Measurements from ENCODE around the gene LZTFL1. TPM values are rescaled to one million over a fixed set of nuclear protein-coding genes. Genes with fewer than 3 reads are reported as not detected.
A peak's percentile ranks its signal among the peaks of the same experiment; 100 is the strongest.
"Not testable (repeated sequence)": the region's sequence is repeated elsewhere in the genome, so short reads cannot be mapped to it uniquely, and the experiment has no call there.

The LZTFL1 gene
- total RNA-seq, 2 donors from 2014 or later, result 3.4 to 5.2 TPM

- peaks cover 16% of the 10 kb centered on the region for H3K4me1 Mint-ChIP-seq
- H3K9me3 Mint-ChIP-seq, result peaks cover 5% of the 10 kb centered on the region
- H3K27ac Mint-ChIP-seq, result no peak overlapping the region
- no peak overlapping the region for H3K4me3 Mint-ChIP-seq
- H3K36me3 Mint-ChIP-seq (ENCODE audit: low read depth), result no peaks in the 10 kb centered on the region
- peaks cover 17% of the 10 kb centered on the region for H3K27me3 Mint-ChIP-seq
- ATAC-seq (replicated peaks), result no peak
Observed at GRCh38 chr3:45873036-45873435, 31.1 kb upstream of the LZTFL1 start.

GRCh38 chr3:45872569-45872968 lies 30.6 kb upstream of the LZTFL1 start:
- ATAC-seq (replicated peaks), result no peak
- peaks cover 17% of the 10 kb centered on the region for H3K27me3 Mint-ChIP-seq
- peaks cover 16% of the 10 kb centered on the region for H3K4me1 Mint-ChIP-seq
- H3K9me3 Mint-ChIP-seq, result peaks cover 5% of the 10 kb centered on the region
- H3K36me3 Mint-ChIP-seq (ENCODE audit: low read depth), result no peaks in the 10 kb centered on the region
- H3K27ac Mint-ChIP-seq, result no peak overlapping the region
- H3K4me3 Mint-ChIP-seq, result no peak overlapping the region

- Mint-ChIP-seq H3K27me3 (peaks cover 22% of the 10 kb centered on the region), H3K27ac (no peak overlapping the region), H3K9me3 (peaks cover 5% of the 10 kb centered on the region), H3K4me1 (peaks cover 16% of the 10 kb centered on the region), H3K36me3 (ENCODE audit: low read depth) (no peaks in the 10 kb centered on the region), H3K4me3 (no peak overlapping the region)
- ATAC-seq (replicated peaks), result no peak
Observed at GRCh38 chr3:45871780-45872179, 29.9 kb upstream of the LZTFL1 start.

GRCh38 chr3:45870099-45870498 lies 28.2 kb upstream of the LZTFL1 start:
- H3K27me3 Mint-ChIP-seq, result peaks cover 37% of the 10 kb centered on the region
- H3K4me1 Mint-ChIP-seq, result peaks cover 19% of the 10 kb centered on the region
- peaks cover 5% of the 10 kb centered on the region for H3K9me3 Mint-ChIP-seq
- no peak overlapping the region for H3K27ac Mint-ChIP-seq
- peak overlapping the region; percentile 7 for H3K4me3 Mint-ChIP-seq
- H3K36me3 Mint-ChIP-seq (ENCODE audit: low read depth), result no peaks in the 10 kb centered on the region
- ATAC-seq (replicated peaks), result peak; percentile 93

- H3K36me3 Mint-ChIP-seq (ENCODE audit: low read depth), result no peaks in the 10 kb centered on the region
- peaks cover 5% of the 10 kb centered on the region for H3K9me3 Mint-ChIP-seq
- no peak overlapping the region for H3K4me3 Mint-ChIP-seq
- H3K27me3 Mint-ChIP-seq, result peaks cover 41% of the 10 kb centered on the region
- no peak overlapping the region for H3K27ac Mint-ChIP-seq
- no peak for ATAC-seq (replicated peaks)
- H3K4me1 Mint-ChIP-seq, result peaks cover 23% of the 10 kb centered on the region
Observed at GRCh38 chr3:45869638-45870037, 27.7 kb upstream of the LZTFL1 start.

- no peak for ATAC-seq (replicated peaks)
- H3K4me3 Mint-ChIP-seq, result no peak overlapping the region
- H3K4me1 Mint-ChIP-seq, result peaks cover 24% of the 10 kb centered on the region
- no peaks in the 10 kb centered on the region for H3K36me3 Mint-ChIP-seq (ENCODE audit: low read depth)
- H3K27ac Mint-ChIP-seq, result no peak overlapping the region
- H3K27me3 Mint-ChIP-seq, result peaks cover 38% of the 10 kb centered on the region
- peaks cover 2% of the 10 kb centered on the region for H3K9me3 Mint-ChIP-seq
Observed at GRCh38 chr3:45868650-45869049, 26.7 kb upstream of the LZTFL1 start.

GRCh38 chr3:45868213-45868612 lies 26.3 kb upstream of the LZTFL1 start:
- H3K4me3 Mint-ChIP-seq, result no peak overlapping the region

GRCh38 chr3:45865563-45865962 lies 23.6 kb upstream of the LZTFL1 start:
- Mint-ChIP-seq H3K27ac (no peak overlapping the region), H3K9me3 (peaks cover 9% of the 10 kb centered on the region), H3K36me3 (ENCODE audit: low read depth) (no peaks in the 10 kb centered on the region), H3K4me3 (no peak overlapping the region), H3K27me3 (peaks cover 45% of the 10 kb centered on the region), H3K4me1 (peaks cover 31% of the 10 kb centered on the region)
- no peak for ATAC-seq (replicated peaks)

More at GRCh38 chr3:45868213-45868612, 26.3 kb upstream of the LZTFL1 start:
- peaks cover 24% of the 10 kb centered on the region for H3K4me1 Mint-ChIP-seq
- no peak for ATAC-seq (replicated peaks)
- H3K27me3 Mint-ChIP-seq, result peaks cover 42% of the 10 kb centered on the region
- H3K27ac Mint-ChIP-seq, result no peak overlapping the region
- H3K9me3 Mint-ChIP-seq, result peaks cover 5% of the 10 kb centered on the region
- H3K36me3 Mint-ChIP-seq (ENCODE audit: low read depth), result no peaks in the 10 kb centered on the region

- Mint-ChIP-seq H3K36me3 (ENCODE audit: low read depth) (no peaks in the 10 kb centered on the region), H3K27me3 (peaks cover 49% of the 10 kb centered on the region), H3K4me1 (peaks cover 28% of the 10 kb centered on the region), H3K27ac (no peak overlapping the region), H3K4me3 (peak overlapping the region; percentile 38), H3K9me3 (peaks cover 9% of the 10 kb centered on the region)
- peak; percentile 83 for ATAC-seq (replicated peaks)
Observed at GRCh38 chr3:45864760-45865519, 23.0 kb upstream of the LZTFL1 start.

- Mint-ChIP-seq H3K27me3 (peaks cover 36% of the 10 kb centered on the region), H3K4me3 (peak overlapping the region; percentile 43), H3K9me3 (peaks cover 9% of the 10 kb centered on the region), H3K4me1 (peaks cover 28% of the 10 kb centered on the region), H3K27ac (peak overlapping the region; percentile 26), H3K36me3 (ENCODE audit: low read depth) (no peaks in the 10 kb centered on the region)
- ATAC-seq (replicated peaks), result peak; percentile 76
Observed at GRCh38 chr3:45861043-45861719, 19.3 kb upstream of the LZTFL1 start.

GRCh38 chr3:45860481-45860880 lies 18.6 kb upstream of the LZTFL1 start:
- H3K27ac Mint-ChIP-seq, result no peak overlapping the region

GRCh38 chr3:45858809-45859543 lies 17.1 kb upstream of the LZTFL1 start:
- Mint-ChIP-seq H3K27me3 (peaks cover 26% of the 10 kb centered on the region), H3K27ac (no peak overlapping the region)
- ATAC-seq (replicated peaks), result no peak

More at GRCh38 chr3:45860481-45860880, 18.6 kb upstream of the LZTFL1 start:
- Mint-ChIP-seq H3K9me3 (peaks cover 9% of the 10 kb centered on the region), H3K4me1 (peaks cover 28% of the 10 kb centered on the region), H3K4me3 (peak overlapping the region; percentile 43), H3K27me3 (peaks cover 29% of the 10 kb centered on the region), H3K36me3 (ENCODE audit: low read depth) (no peaks in the 10 kb centered on the region)
- ATAC-seq (replicated peaks), result no peak

GRCh38 chr3:45857024-45857423 lies 15.1 kb upstream of the LZTFL1 start:
- not testable (repeated sequence) for H3K4me3 Mint-ChIP-seq; H3K27ac Mint-ChIP-seq; H3K36me3 Mint-ChIP-seq (ENCODE audit: low read depth); H3K9me3 Mint-ChIP-seq; ATAC-seq (replicated peaks)
- Mint-ChIP-seq H3K4me1 (peaks cover 20% of the 10 kb centered on the region), H3K27me3 (peaks cover 15% of the 10 kb centered on the region)

More at GRCh38 chr3:45858809-45859543, 17.1 kb upstream of the LZTFL1 start:
- H3K4me3 Mint-ChIP-seq, result no peak overlapping the region
- peaks cover 9% of the 10 kb centered on the region for H3K9me3 Mint-ChIP-seq
- H3K4me1 Mint-ChIP-seq, result peaks cover 20% of the 10 kb centered on the region
- H3K36me3 Mint-ChIP-seq (ENCODE audit: low read depth), result no peaks in the 10 kb centered on the region

- peaks cover 15% of the 10 kb centered on the region for H3K27me3 Mint-ChIP-seq
- peaks cover 16% of the 10 kb centered on the region for H3K4me1 Mint-ChIP-seq
Observed at GRCh38 chr3:45856323-45856722, 14.4 kb upstream of the LZTFL1 start.

More at GRCh38 chr3:45856323-45856722, 14.4 kb upstream of the LZTFL1 start:
- H3K4me3 Mint-ChIP-seq; H3K36me3 Mint-ChIP-seq (ENCODE audit: low read depth); H3K9me3 Mint-ChIP-seq; H3K27ac Mint-ChIP-seq; ATAC-seq (replicated peaks): not testable (repeated sequence)
